Measurements from ENCODE around the gene FARP1. TPM values are rescaled to one million over a fixed set of nuclear protein-coding genes. Genes with fewer than 3 reads are reported as not detected.

Gene FARP1
- total and polyA plus RNA-seq, 7 donors, result 6.9 to 96.4 (median 32.9) TPM

- H3K9me3 ChIP-seq, result no peaks in the 10 kb centered on the region
- H3K4me1 ChIP-seq, result peaks cover 0 to 16% (median 9%) of the 10 kb centered on the region in 4 donors
- no peaks in the 10 kb centered on the region for H3K27me3 ChIP-seq
- intact Hi-C loops (cut with DNase I), result no loop called here
- no peak overlapping the region for H3K4me3 ChIP-seq
- DNase-seq, result no peak
- no peaks in the 10 kb centered on the region for H3K36me3 ChIP-seq
- no peak for TF ChIP-seq POLR2A (IDR thresholded peaks at IDR 0.05)
- TF ChIP-seq EP300 (IDR thresholded peaks at IDR 0.05), result no peak
- no peak for TF ChIP-seq POLR2AphosphoS5 (IDR thresholded peaks at IDR 0.05)
- TF ChIP-seq, protein P1, sequence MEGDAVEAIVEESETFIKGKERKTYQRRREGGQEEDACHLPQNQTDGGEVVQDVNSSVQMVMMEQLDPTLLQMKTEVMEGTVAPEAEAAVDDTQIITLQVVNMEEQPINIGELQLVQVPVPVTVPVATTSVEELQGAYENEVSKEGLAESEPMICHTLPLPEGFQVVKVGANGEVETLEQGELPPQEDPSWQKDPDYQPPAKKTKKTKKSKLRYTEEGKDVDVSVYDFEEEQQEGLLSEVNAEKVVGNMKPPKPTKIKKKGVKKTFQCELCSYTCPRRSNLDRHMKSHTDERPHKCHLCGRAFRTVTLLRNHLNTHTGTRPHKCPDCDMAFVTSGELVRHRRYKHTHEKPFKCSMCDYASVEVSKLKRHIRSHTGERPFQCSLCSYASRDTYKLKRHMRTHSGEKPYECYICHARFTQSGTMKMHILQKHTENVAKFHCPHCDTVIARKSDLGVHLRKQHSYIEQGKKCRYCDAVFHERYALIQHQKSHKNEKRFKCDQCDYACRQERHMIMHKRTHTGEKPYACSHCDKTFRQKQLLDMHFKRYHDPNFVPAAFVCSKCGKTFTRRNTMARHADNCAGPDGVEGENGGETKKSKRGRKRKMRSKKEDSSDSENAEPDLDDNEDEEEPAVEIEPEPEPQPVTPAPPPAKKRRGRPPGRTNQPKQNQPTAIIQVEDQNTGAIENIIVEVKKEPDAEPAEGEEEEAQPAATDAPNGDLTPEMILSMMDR (IDR thresholded peaks at IDR 0.05), result no peak
- 82 to 88% methylated on average over 12 of the region's 12 CpGs for WGBS, 2 donors
- no peak overlapping the region for H3K27ac ChIP-seq
Measured at GRCh38 chr13:98345107-98345935, 202.4 kb downstream of the FARP1 start.

GRCh38 chr13:98346904-98347636, 204.2 kb downstream of the FARP1 start:
- Histone ChIP-seq H3K36me3 (no peaks in the 10 kb centered on the region), H3K4me3 (no peak overlapping the region), H3K27ac (no peak overlapping the region), H3K9me3 (no peaks in the 10 kb centered on the region), H3K4me1 (peaks cover 0 to 16% (median 9%) of the 10 kb centered on the region in 4 donors), H3K27me3 (no peaks in the 10 kb centered on the region)
- no peak for DNase-seq
- 93 to 94% methylated on average over 10 of the region's 10 CpGs for WGBS, 2 donors
- TF ChIP-seq, protein P1 (IDR thresholded peaks at IDR 0.05), result no peak
- no peak for TF ChIP-seq POLR2AphosphoS5 (IDR thresholded peaks at IDR 0.05)
- TF ChIP-seq EP300 (IDR thresholded peaks at IDR 0.05), result no peak
- no peak for TF ChIP-seq POLR2A (IDR thresholded peaks at IDR 0.05)
- intact Hi-C loops (cut with DNase I), result no loop called here

DNA sequence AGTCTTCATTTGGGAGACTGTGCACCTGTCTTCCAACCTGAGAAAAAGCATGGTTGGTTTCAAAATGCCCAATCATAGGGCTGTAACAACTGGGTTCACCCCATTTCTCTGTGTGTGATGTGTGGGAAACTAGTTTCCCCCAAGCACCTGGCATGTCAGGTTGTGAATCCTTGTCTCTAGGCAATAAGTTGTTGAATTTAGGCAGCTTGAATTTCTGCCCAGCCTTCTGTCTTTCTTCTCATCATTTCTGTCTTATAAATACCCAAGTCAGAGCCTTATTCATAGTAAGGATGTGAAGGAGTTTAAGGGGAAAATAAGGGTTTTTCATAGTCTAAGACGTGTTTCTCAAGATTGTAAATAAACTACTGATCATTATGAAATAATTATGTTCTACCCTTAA, 204.9 kb downstream of the FARP1 start:
- peaks cover 0 to 16% (median 9%) of the 10 kb centered on the region in 4 donors for H3K4me1 ChIP-seq
- intact Hi-C loops (cut with DNase I), result no loop called here
- H3K4me3 ChIP-seq, result no peak overlapping the region
- peak overlapping the region in 2 of 4 donors; percentile 65 to 69 for H3K27ac ChIP-seq
- H3K27me3 ChIP-seq, result no peaks in the 10 kb centered on the region
- DNase-seq, result no peak
- no peaks in the 10 kb centered on the region for H3K9me3 ChIP-seq
- H3K36me3 ChIP-seq, result no peaks in the 10 kb centered on the region
- TF ChIP-seq, protein P1 (IDR thresholded peaks at IDR 0.05), result no peak
- TF ChIP-seq POLR2AphosphoS5 (IDR thresholded peaks at IDR 0.05) (no peak), POLR2A (IDR thresholded peaks at IDR 0.05) (no peak), EP300 (IDR thresholded peaks at IDR 0.05) (no peak)
- WGBS, 2 donors, result 93 to 98% methylated on average over 1 of the region's 1 CpG

- intact Hi-C loops (cut with DNase I), result no loop called here
- H3K9me3 ChIP-seq, result no peaks in the 10 kb centered on the region
- 82 to 87% methylated on average over 16 of the region's 16 CpGs for WGBS, 2 donors
- no peak for DNase-seq
- peak overlapping the region in 2 of 4 donors; percentile 65 to 69 for H3K27ac ChIP-seq
- TF ChIP-seq EP300 (IDR thresholded peaks at IDR 0.05) (no peak), POLR2AphosphoS5 (IDR thresholded peaks at IDR 0.05) (no peak), POLR2A (IDR thresholded peaks at IDR 0.05) (no peak)
- TF ChIP-seq, protein P1 (IDR thresholded peaks at IDR 0.05), result no peak
- no peaks in the 10 kb centered on the region for H3K36me3 ChIP-seq
- no peak overlapping the region for H3K4me3 ChIP-seq
- H3K27me3 ChIP-seq, result no peaks in the 10 kb centered on the region
- peaks cover 0 to 16% (median 9%) of the 10 kb centered on the region in 4 donors for H3K4me1 ChIP-seq
Measured at GRCh38 chr13:98348466-98349200, 205.7 kb downstream of the FARP1 start.

Data from sigmoid colon (tissue), 7 donors.